Parathyroid adenoma (tissue), 2 donors: Measurements from ENCODE around the gene DOCK4.

Experiments
- H2AFZ ChIP-seq: fragments of 300-600 bp; sonication (generic); one replicate; pipeline ENCODE4 v1.7.0; 2017; ENCODE audit warnings: antibody characterized with exemption, mild to moderate bottlenecking
- H3K27ac ChIP-seq: fragments of 300-600 bp; sonication (generic); one replicate; pipeline ENCODE4 v1.7.0; 2017
- H3K27me3 ChIP-seq: fragments of 300-600 bp; sonication (generic); one replicate; pipeline ENCODE4 v1.7.0; 2017; ENCODE audit warnings: low read length; ENCODE audit not compliant: control insufficient read depth, insufficient read depth
- H3K36me3 ChIP-seq: fragments of 300-600 bp; sonication (generic); one replicate; pipeline ENCODE4 v1.7.0; 2017; ENCODE audit warnings: low read length; ENCODE audit not compliant: control insufficient read depth, insufficient read depth
- H3K4me1 ChIP-seq: fragments of 300-600 bp; sonication (generic); one replicate; pipeline ENCODE4 v1.7.0; 2017; ENCODE audit warnings: control low read depth
- H3K4me2 ChIP-seq: fragments of 300-600 bp; sonication (generic); one replicate; pipeline ENCODE4 v1.7.0; 2017; ENCODE audit warnings: low read length
- H3K4me3 ChIP-seq: fragments of 300-600 bp; sonication (generic); one replicate; pipeline ENCODE4 v1.7.0; 2017; ENCODE audit warnings: low read depth, low read length
- H3K79me2 ChIP-seq: fragments of 300-600 bp; sonication (generic); one replicate; pipeline ENCODE4 v1.7.0; 2017; ENCODE audit warnings: control low read depth
- H3K9ac ChIP-seq: fragments of 300-600 bp; sonication (generic); one replicate; pipeline ENCODE4 v1.7.0; 2017; ENCODE audit warnings: mild to moderate bottlenecking
- H3K9me3 ChIP-seq: fragments of 300-600 bp; sonication (generic); one replicate; pipeline ENCODE4 v1.7.0; 2017; ENCODE audit warnings: low read length; ENCODE audit not compliant: control insufficient read depth
- TF ChIP-seq, protein P1 (sequence below): fragments of 300-600 bp; sonication (generic); IDR thresholded peaks from one replicate; pipeline ENCODE4 v1.7.0; 2017; ENCODE audit warnings: antibody characterized with exemption, mild to moderate bottlenecking
- donor health status: primary hyperparathyroidism.

DOCK4 gene

DNA sequence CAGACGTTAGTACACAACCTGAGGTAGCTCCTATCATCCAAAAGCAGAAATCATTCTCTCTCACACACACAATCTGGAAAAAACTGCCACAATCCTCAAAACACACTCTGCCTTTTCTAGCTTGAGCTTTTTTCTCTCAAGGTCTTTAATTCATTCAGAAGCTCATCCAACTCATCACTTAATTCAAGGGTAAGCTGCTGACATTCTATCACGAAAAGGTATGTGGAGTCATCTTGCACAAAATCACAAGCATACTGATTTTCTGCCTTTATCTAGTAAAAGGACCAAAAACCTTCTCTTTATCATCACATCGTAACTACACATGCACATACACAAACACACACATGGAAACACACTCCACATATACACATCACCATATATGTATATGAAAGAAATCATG, 32.0 kb downstream of the DOCK4 start:
- H2AFZ ChIP-seq, result no peak overlapping the region

DNA sequence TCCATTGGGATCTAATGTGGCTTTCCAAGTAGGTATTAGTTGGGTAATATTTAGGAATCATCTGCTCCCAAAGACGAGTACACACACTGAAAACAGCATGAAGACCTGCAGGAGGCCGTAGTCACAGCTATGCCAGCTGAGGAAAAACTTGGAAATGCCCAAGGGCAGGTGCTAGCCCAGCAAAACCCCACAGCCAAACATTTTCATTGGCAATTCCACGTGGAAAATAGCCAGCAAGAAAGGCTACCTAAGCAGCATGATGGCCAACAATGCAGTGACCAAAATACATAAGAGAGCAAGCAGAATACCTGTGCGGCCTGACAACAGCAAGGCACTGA, 32.7 kb downstream of the DOCK4 start:
- no peak overlapping the region for H2AFZ ChIP-seq
- no peaks in the 10 kb centered on the region for H3K79me2 ChIP-seq
- TF ChIP-seq, protein P1, sequence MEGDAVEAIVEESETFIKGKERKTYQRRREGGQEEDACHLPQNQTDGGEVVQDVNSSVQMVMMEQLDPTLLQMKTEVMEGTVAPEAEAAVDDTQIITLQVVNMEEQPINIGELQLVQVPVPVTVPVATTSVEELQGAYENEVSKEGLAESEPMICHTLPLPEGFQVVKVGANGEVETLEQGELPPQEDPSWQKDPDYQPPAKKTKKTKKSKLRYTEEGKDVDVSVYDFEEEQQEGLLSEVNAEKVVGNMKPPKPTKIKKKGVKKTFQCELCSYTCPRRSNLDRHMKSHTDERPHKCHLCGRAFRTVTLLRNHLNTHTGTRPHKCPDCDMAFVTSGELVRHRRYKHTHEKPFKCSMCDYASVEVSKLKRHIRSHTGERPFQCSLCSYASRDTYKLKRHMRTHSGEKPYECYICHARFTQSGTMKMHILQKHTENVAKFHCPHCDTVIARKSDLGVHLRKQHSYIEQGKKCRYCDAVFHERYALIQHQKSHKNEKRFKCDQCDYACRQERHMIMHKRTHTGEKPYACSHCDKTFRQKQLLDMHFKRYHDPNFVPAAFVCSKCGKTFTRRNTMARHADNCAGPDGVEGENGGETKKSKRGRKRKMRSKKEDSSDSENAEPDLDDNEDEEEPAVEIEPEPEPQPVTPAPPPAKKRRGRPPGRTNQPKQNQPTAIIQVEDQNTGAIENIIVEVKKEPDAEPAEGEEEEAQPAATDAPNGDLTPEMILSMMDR, result no peak
- H3K4me3 ChIP-seq, result no peak overlapping the region
- no peak overlapping the region for H3K4me2 ChIP-seq
- peak overlapping the region; percentile 15 for H3K27ac ChIP-seq
- H3K36me3 ChIP-seq, result no peaks in the 10 kb centered on the region
- H3K4me1 ChIP-seq, result no peaks in the 10 kb centered on the region
- H3K27me3 ChIP-seq, result no peaks in the 10 kb centered on the region
- no peak overlapping the region for H3K9ac ChIP-seq
- H3K9me3 ChIP-seq, result no peaks in the 10 kb centered on the region

More for the DNA sequence above, 32.0 kb downstream of the DOCK4 start:
- no peak overlapping the region for H3K9ac ChIP-seq
- no peaks in the 10 kb centered on the region for H3K9me3 ChIP-seq
- H3K4me3 ChIP-seq, result no peak overlapping the region
- no peak overlapping the region for H3K27ac ChIP-seq
- TF ChIP-seq, protein P1, result no peak
- no peaks in the 10 kb centered on the region for H3K4me1 ChIP-seq
- no peaks in the 10 kb centered on the region for H3K36me3 ChIP-seq
- no peaks in the 10 kb centered on the region for H3K79me2 ChIP-seq
- H3K27me3 ChIP-seq, result no peaks in the 10 kb centered on the region
- no peak overlapping the region for H3K4me2 ChIP-seq

DNA sequence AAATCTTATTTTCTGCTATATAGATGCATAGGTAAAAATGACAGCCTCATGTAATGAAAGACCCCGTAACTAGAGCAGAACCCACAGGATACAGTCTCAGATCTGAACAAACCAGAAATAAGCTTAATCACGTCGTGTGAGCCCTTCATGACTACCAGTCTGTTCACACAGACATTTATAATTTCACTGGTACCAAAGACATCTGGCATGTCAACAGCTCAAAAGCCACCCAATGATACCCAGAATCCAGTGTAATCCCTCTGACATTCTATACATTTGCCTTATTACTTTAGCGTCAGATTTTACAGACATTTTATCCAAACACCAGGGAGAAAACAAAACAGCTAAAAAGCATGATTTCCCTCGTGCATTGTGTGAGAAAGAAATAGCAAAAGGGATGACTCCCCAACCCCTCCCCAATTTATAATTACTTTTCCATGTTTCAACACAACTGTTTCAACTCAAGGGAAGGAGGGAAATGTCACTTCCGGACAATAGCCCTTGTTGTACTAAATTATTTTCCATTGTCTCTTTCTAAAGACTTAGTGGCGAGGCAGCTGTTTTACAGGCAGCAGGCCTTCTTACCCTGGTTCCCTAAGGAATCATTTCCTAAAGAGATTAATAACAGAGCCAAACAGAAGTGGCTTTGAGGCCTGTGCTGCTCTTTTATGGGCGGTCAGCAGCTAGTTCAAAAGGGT, 33.2 kb downstream of the DOCK4 start:
- Histone ChIP-seq H3K4me2 (no peak overlapping the region), H3K27ac (peak overlapping the region; percentile 15), H3K36me3 (no peaks in the 10 kb centered on the region), H3K4me1 (no peaks in the 10 kb centered on the region), H3K9ac (no peak overlapping the region), H3K9me3 (no peaks in the 10 kb centered on the region), H3K4me3 (no peak overlapping the region), H2AFZ (no peak overlapping the region), H3K27me3 (no peaks in the 10 kb centered on the region), H3K79me2 (no peaks in the 10 kb centered on the region)
- TF ChIP-seq, protein P1, result no peak

- H3K27ac ChIP-seq, result no peak overlapping the region
- no peaks in the 10 kb centered on the region for H3K9me3 ChIP-seq
- H3K4me2 ChIP-seq, result no peak overlapping the region
- no peaks in the 10 kb centered on the region for H3K4me1 ChIP-seq
- no peaks in the 10 kb centered on the region for H3K36me3 ChIP-seq
- no peaks in the 10 kb centered on the region for H3K27me3 ChIP-seq
- no peaks in the 10 kb centered on the region for H3K79me2 ChIP-seq
- no peak overlapping the region for H2AFZ ChIP-seq
- TF ChIP-seq, protein P1, result no peak
- H3K9ac ChIP-seq, result no peak overlapping the region
- H3K4me3 ChIP-seq, result no peak overlapping the region
These were observed 34.5 kb downstream of the DOCK4 start for GRCh38 chr7:112171673-112172072.

- Histone ChIP-seq H3K9me3 (no peaks in the 10 kb centered on the region), H3K9ac (no peak overlapping the region), H3K4me2 (no peak overlapping the region), H3K4me1 (no peaks in the 10 kb centered on the region), H2AFZ (no peak overlapping the region), H3K27ac (no peak overlapping the region), H3K27me3 (no peaks in the 10 kb centered on the region), H3K79me2 (no peaks in the 10 kb centered on the region), H3K36me3 (no peaks in the 10 kb centered on the region), H3K4me3 (no peak overlapping the region)
- TF ChIP-seq, protein P1, result no peak
These were observed 37.3 kb downstream of the DOCK4 start for GRCh38 chr7:112168915-112169314.
